ENCODE results near the gene FAM120B.

DNA sequence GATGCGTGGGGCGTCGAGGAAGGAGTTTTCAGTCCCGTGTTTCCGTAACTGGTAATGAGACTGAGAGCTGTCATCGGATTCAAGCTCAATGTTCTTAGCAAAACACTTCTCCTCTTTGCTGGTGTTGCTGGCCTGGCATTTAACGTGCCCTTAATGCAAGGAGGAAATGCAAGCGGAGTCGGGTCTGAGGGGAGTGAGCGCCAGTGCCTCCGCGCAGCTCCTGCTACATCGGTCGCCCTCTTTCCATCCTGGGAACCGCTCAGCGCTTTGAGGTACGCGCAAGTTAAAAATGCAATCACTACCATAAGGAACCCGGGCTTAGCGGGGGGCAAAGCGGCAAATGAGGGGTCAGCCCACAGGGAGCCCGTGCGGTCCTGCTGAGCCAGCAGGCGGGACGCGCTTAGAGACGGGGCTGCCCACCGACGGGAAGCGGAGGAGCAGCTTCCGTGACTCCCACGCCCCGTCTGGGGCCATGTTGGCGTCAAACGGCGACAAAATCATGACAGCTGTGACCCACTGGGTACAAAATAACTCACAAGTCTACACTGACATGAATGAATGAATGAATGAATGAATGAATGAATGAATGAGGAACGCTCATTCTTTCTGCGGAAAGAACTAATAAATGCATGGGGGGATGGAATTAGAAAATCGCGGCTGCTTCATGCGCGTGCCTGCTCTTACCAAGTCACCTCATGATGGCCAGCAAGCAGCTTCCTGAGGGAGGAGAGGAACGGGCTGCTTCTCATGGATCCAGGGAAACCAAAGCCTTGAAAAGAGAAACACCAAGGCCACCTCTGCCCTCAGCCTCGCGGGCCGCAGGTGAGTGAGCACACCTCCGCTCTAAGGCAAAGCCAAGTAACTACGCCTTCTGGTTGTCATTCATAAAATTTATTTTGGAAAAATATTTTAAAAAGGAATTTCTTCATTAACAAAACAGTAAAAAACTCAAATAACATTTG is 24.9 kb upstream of the FAM120B start:
- TF ChIP-seq, protein P1, sequence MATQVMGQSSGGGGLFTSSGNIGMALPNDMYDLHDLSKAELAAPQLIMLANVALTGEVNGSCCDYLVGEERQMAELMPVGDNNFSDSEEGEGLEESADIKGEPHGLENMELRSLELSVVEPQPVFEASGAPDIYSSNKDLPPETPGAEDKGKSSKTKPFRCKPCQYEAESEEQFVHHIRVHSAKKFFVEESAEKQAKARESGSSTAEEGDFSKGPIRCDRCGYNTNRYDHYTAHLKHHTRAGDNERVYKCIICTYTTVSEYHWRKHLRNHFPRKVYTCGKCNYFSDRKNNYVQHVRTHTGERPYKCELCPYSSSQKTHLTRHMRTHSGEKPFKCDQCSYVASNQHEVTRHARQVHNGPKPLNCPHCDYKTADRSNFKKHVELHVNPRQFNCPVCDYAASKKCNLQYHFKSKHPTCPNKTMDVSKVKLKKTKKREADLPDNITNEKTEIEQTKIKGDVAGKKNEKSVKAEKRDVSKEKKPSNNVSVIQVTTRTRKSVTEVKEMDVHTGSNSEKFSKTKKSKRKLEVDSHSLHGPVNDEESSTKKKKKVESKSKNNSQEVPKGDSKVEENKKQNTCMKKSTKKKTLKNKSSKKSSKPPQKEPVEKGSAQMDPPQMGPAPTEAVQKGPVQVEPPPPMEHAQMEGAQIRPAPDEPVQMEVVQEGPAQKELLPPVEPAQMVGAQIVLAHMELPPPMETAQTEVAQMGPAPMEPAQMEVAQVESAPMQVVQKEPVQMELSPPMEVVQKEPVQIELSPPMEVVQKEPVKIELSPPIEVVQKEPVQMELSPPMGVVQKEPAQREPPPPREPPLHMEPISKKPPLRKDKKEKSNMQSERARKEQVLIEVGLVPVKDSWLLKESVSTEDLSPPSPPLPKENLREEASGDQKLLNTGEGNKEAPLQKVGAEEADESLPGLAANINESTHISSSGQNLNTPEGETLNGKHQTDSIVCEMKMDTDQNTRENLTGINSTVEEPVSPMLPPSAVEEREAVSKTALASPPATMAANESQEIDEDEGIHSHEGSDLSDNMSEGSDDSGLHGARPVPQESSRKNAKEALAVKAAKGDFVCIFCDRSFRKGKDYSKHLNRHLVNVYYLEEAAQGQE (IDR thresholded peaks at IDR 0.05; ENCODE audit: borderline replicate concordance): no peak
- TF ChIP-seq EZH2 (IDR thresholded peaks at IDR 0.05; ENCODE audit: borderline replicate concordance, insufficient read depth, low read length, poor library complexity, severe bottlenecking) (no peak), TAF1 (IDR thresholded peaks at IDR 0.05; ENCODE audit: low read depth) (no peak), POLR2AphosphoS5 (IDR thresholded peaks at IDR 0.05) (no peak), RAD21 (conservative IDR thresholded peaks at IDR 0.05) (no peak)
- TF ChIP-seq, protein P2, sequence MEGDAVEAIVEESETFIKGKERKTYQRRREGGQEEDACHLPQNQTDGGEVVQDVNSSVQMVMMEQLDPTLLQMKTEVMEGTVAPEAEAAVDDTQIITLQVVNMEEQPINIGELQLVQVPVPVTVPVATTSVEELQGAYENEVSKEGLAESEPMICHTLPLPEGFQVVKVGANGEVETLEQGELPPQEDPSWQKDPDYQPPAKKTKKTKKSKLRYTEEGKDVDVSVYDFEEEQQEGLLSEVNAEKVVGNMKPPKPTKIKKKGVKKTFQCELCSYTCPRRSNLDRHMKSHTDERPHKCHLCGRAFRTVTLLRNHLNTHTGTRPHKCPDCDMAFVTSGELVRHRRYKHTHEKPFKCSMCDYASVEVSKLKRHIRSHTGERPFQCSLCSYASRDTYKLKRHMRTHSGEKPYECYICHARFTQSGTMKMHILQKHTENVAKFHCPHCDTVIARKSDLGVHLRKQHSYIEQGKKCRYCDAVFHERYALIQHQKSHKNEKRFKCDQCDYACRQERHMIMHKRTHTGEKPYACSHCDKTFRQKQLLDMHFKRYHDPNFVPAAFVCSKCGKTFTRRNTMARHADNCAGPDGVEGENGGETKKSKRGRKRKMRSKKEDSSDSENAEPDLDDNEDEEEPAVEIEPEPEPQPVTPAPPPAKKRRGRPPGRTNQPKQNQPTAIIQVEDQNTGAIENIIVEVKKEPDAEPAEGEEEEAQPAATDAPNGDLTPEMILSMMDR (IDR thresholded peaks at IDR 0.05; ENCODE audit: poor library complexity, severe bottlenecking): no peak
